ENCODE data around the gene POLR1C.

GRCh38 chr6:43489277-43490072, 27.4 kb upstream of the POLR1C start:
- TF ChIP-seq TCF12 (IDR thresholded peaks at IDR 0.05; ENCODE audit: low read depth): no peak
- no peak for TF ChIP-seq EGR1 (IDR thresholded peaks at IDR 0.05)
- no peak for TF ChIP-seq FOXM1 (IDR thresholded peaks at IDR 0.05; ENCODE audit: borderline replicate concordance, low read depth)
- no peak for TF ChIP-seq YY1 (IDR thresholded peaks at IDR 0.05; ENCODE audit: low read depth)
- no peak for TF ChIP-seq EP300 (IDR thresholded peaks at IDR 0.05; ENCODE audit: borderline replicate concordance)
- no peak for TF ChIP-seq TAF1 (IDR thresholded peaks at IDR 0.05; ENCODE audit: low read depth)
- no peak for TF ChIP-seq RAD21 (IDR thresholded peaks at IDR 0.05; ENCODE audit: low read depth)
- TF ChIP-seq CREB1 (IDR thresholded peaks at IDR 0.05; ENCODE audit: low read depth): no peak
- TF ChIP-seq MAX (IDR thresholded peaks at IDR 0.05): no peak
- TF ChIP-seq TEAD4 (IDR thresholded peaks at IDR 0.05): no peak
- TF ChIP-seq REST (IDR thresholded peaks at IDR 0.05; ENCODE audit: low read depth): no peak
- TF ChIP-seq USF1 (IDR thresholded peaks at IDR 0.05): no peak
- TF ChIP-seq CEBPB (IDR thresholded peaks at IDR 0.05): no peak
- TF ChIP-seq NFIC (IDR thresholded peaks at IDR 0.05): no peak

Measured in Ishikawa (cell line).